ENCODE data around the gene KRAS. TPM values are rescaled to one million over a fixed set of nuclear protein-coding genes. Genes with fewer than 3 reads are reported as not detected.

The KRAS gene
- total and polyA plus RNA-seq, 2 of the 13 experiments (the other 11 are each of a cell fraction or from before 2014, with no cell fraction given) = 6.5 to 9.8 TPM

GRCh38 chr12:25276199-25276937 is 25.6 kb upstream of the KRAS start (continued):
- TF ChIP-seq MLX (CRISPR knock-in tag; IDR thresholded peaks at IDR 0.05) (no peak), FOXP1 (IDR thresholded peaks at IDR 0.05) (no peak), FOXP1 (CRISPR knock-in tag; IDR thresholded peaks at IDR 0.05) (peak; percentile 52; the same call in 1 of the 2 replicates), ELF1 (CRISPR knock-in tag; IDR thresholded peaks at IDR 0.05) (no peak), HCFC1 (IDR thresholded peaks at IDR 0.05; ENCODE audit: low read depth, low read length) (no peak), CREM (IDR thresholded peaks at IDR 0.05) (no peak), CREM (CRISPR knock-in tag; IDR thresholded peaks at IDR 0.05) (no peak), ATRX (CRISPR knock-in tag; IDR thresholded peaks at IDR 0.05; ENCODE audit: borderline replicate concordance) (no peak), ZGPAT (CRISPR knock-in tag; IDR thresholded peaks at IDR 0.05) (0 out of 2 replicates have a peak, but pooled peaks have one; percentile 38), NFE2L2 (IDR thresholded peaks at IDR 0.05; ENCODE audit: low read length) (peak; percentile 87; the same call in 1 of the 2 replicates), MED1 (CRISPR knock-in tag; IDR thresholded peaks at IDR 0.05) (0 out of 2 replicates have a peak, but pooled peaks have one; percentile 33), NFKB2 (CRISPR knock-in tag; IDR thresholded peaks at IDR 0.05; ENCODE audit: borderline replicate concordance) (no peak), BCL6 (CRISPR knock-in tag; IDR thresholded peaks at IDR 0.05) (0 out of 2 replicates have a peak, but pooled peaks have one; percentile 7), ARID5B (CRISPR knock-in tag; IDR thresholded peaks at IDR 0.05) (peak; percentile 32; the same call in 1 of the 2 replicates), GPN1 (CRISPR knock-in tag; IDR thresholded peaks at IDR 0.05; ENCODE audit: borderline replicate concordance) (no peak), KIAA2018 (CRISPR knock-in tag; IDR thresholded peaks at IDR 0.05; ENCODE audit: borderline replicate concordance) (no peak)
